22Rv1 (cell line): ENCODE data around the gene CCDC170.

Experiments used
- CTCF ChIP-seq: fragments of 450-650 bp; IDR thresholded peaks from 2 replicates; pipeline ENCODE4 v1.5.1; 2017; ENCODE audit warnings: mild to moderate bottlenecking
- ZFX ChIP-seq: fragments of 450-650 bp; IDR thresholded peaks from 2 replicates; pipeline ENCODE4 v1.6.1; 2017; ENCODE audit warnings: antibody characterized with exemption, borderline replicate concordance

GRCh38 chr6:151512481-151512880 lies 18.7 kb downstream of the CCDC170 start:
- TF ChIP-seq CTCF (no peak), ZFX (no peak)
